ENCODE data around the gene TMEM200C.
"Not testable (repeated sequence)": the region's sequence is repeated elsewhere in the genome, so short reads cannot be mapped to it uniquely, and the experiment has no call there.

The TMEM200C gene

GRCh38 chr18:5891184-5891853 is 4.0 kb downstream of the TMEM200C start:
- no peak for DNase-seq

GRCh38 chr18:5890331-5891183 is 4.8 kb downstream of the TMEM200C start:
- DNase-seq = peak; percentile 46

GRCh38 chr18:5885361-5885760 is 10.0 kb downstream of the TMEM200C start:
- no peak for DNase-seq

- DNase-seq = no peak
Observed at GRCh38 chr18:5884375-5884774, 10.9 kb downstream of the TMEM200C start.

GRCh38 chr18:5879479-5879882 is 15.8 kb downstream of the TMEM200C start:
- no peak for DNase-seq

GRCh38 chr18:5876891-5877290 is 18.4 kb downstream of the TMEM200C start:
- no peak for DNase-seq

- DNase-seq = no peak
Observed at GRCh38 chr18:5874336-5874735, 21.0 kb downstream of the TMEM200C start.

- no peak for DNase-seq
Observed at GRCh38 chr18:5872886-5873285, 22.4 kb downstream of the TMEM200C start.

- DNase-seq = no peak
Observed at GRCh38 chr18:5871426-5871825, 23.9 kb downstream of the TMEM200C start.

GRCh38 chr18:5868218-5868854 is 27.0 kb downstream of the TMEM200C start:
- no peak for DNase-seq

- no peak for DNase-seq
Observed at GRCh38 chr18:5865521-5865920, 29.8 kb downstream of the TMEM200C start.

- not testable (repeated sequence) for DNase-seq
Observed at GRCh38 chr18:5862127-5862526, 33.2 kb downstream of the TMEM200C start.

GRCh38 chr18:5857180-5857579 is 38.1 kb downstream of the TMEM200C start:
- no peak for DNase-seq

- no peak for DNase-seq
Observed at GRCh38 chr18:5853253-5853652, 42.1 kb downstream of the TMEM200C start.

- no peak for DNase-seq
Observed at GRCh38 chr18:5851998-5852397, 43.3 kb downstream of the TMEM200C start.

GRCh38 chr18:5842653-5843052 is 52.7 kb downstream of the TMEM200C start:
- DNase-seq = no peak

- no peak for DNase-seq
Observed at GRCh38 chr18:5841518-5841917, 53.8 kb downstream of the TMEM200C start.

- DNase-seq = no peak
Observed at GRCh38 chr18:5840547-5840946, 54.8 kb downstream of the TMEM200C start.

- no peak for DNase-seq
Observed at GRCh38 chr18:5840025-5840424, 55.3 kb downstream of the TMEM200C start.

- no peak for DNase-seq
Observed at GRCh38 chr18:5839102-5839501, 56.2 kb downstream of the TMEM200C start.
